AG09309 (cell line): ENCODE results near the gene TPK1.

Source experiments
- DNase-seq: peaks from one replicate; pipeline ENCODE4 v3.0.0-alpha.2; 2010; ENCODE audit warnings: low read depth
- H3K4me3 ChIP-seq: 2 replicates; pipeline ENCODE4 v1.5.1; 2011; ENCODE audit warnings: mild to moderate bottlenecking, low read depth, low read length, moderate library complexity; ENCODE audit not compliant: control insufficient read depth
- TF ChIP-seq, protein P1 (sequence below): IDR thresholded peaks from 2 replicates; pipeline ENCODE4 v1.5.1; 2011; ENCODE audit warnings: mild to moderate bottlenecking, low read depth, low read length, inconsistent platforms; ENCODE audit not compliant: insufficient read depth, control insufficient read depth; ENCODE audit errors: missing control alignments

The TPK1 gene

DNA sequence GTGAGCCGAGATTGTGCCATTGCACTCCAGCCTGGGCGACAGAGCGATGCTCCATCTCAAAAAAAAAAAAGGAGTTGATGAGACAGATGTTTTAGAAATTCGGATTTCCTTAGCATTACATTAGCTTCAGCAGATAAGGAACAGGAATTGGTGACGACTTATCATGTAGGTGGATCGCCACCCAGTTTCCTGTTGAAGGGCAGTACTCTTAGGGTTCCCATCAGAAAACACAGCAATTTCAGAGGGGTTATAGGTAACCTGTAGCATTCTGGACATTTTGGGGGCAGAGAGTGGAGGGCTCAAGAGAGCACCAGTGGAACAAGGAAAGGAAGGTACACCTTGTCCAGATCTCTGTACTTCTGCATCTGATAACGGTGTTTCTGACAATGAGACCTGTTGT, 286.0 kb downstream of the TPK1 start:
- TF ChIP-seq, protein P1, sequence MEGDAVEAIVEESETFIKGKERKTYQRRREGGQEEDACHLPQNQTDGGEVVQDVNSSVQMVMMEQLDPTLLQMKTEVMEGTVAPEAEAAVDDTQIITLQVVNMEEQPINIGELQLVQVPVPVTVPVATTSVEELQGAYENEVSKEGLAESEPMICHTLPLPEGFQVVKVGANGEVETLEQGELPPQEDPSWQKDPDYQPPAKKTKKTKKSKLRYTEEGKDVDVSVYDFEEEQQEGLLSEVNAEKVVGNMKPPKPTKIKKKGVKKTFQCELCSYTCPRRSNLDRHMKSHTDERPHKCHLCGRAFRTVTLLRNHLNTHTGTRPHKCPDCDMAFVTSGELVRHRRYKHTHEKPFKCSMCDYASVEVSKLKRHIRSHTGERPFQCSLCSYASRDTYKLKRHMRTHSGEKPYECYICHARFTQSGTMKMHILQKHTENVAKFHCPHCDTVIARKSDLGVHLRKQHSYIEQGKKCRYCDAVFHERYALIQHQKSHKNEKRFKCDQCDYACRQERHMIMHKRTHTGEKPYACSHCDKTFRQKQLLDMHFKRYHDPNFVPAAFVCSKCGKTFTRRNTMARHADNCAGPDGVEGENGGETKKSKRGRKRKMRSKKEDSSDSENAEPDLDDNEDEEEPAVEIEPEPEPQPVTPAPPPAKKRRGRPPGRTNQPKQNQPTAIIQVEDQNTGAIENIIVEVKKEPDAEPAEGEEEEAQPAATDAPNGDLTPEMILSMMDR, result no peak
- DNase-seq, result no peak

GRCh38 chr7:144548556-144548955, 287.3 kb downstream of the TPK1 start:
- no peak for DNase-seq
- no peak overlapping the region for H3K4me3 ChIP-seq
- TF ChIP-seq, protein P1, result no peak

More for the DNA sequence above, 286.0 kb downstream of the TPK1 start:
- no peak overlapping the region for H3K4me3 ChIP-seq

- TF ChIP-seq, protein P1, result no peak
- no peak for DNase-seq
- no peak overlapping the region for H3K4me3 ChIP-seq
These were observed 288.0 kb downstream of the TPK1 start for GRCh38 chr7:144547888-144548287.

DNA sequence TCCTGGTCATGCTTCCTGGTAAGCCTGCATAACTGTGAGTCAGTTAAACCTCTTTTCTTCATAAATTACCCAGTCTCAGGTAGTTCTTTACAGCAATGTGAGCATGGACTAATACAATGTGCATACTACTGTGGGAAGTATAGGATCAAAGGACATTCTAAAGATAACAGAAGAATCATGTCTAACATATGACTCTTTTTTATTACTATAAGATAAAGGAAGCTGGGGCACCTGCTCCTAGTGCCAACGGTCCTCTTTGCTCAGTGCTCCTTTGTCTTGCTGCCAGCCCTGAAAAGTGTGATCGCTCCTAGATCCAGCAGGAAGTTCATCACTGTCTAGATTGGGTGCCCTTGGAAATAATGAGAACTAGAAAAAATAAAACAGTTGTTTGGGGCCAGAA, 289.1 kb downstream of the TPK1 start:
- TF ChIP-seq, protein P1, result no peak
- no peak overlapping the region for H3K4me3 ChIP-seq
- DNase-seq, result no peak

GRCh38 chr7:144545330-144545729, 290.5 kb downstream of the TPK1 start:
- DNase-seq, result no peak
- TF ChIP-seq, protein P1, result no peak
- no peak overlapping the region for H3K4me3 ChIP-seq

DNA sequence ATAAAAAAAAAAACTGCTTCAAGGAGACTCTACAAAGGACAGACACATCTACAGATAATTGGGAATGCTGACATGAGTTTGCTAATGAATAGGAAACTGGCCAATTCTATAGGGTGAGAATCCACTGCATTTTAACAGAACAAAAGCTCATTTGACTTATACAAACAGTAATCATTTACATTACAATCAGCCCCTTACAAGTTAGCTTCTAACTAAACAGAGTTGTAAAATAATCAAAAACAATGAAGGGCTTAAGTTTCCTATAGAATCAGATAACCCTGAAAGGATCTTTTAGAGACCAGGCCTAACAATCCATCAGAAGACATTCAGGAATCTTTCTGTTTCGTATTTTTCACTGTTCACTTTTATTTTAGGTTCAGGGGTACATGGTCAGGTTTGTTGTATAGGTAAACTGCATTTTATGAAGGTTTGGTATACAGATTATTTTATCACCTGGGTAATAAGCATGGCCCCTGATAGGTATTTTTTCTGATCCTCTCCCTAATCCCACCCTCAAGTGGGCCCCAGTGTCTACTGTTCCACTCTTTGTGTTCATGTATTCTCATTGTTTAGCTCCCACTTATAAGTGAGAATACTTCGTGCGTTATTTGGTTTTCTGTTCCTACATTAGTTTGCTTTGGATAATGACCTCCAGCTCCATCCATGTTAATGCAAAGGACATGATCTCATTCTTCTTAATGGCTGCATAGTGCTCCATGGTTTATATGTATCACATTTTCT, 301.0 kb downstream of the TPK1 start:
- no peak overlapping the region for H3K4me3 ChIP-seq
- no peak for DNase-seq
- TF ChIP-seq, protein P1, result no peak
